ENCODE measurements around the gene RASA4B. TPM values are rescaled to one million over a fixed set of nuclear protein-coding genes. Genes with fewer than 3 reads are reported as not detected.
A peak's percentile ranks its signal among the peaks of the same experiment; 100 is the strongest.
"Not testable (repeated sequence)": the region's sequence is repeated elsewhere in the genome, so short reads cannot be mapped to it uniquely, and the experiment has no call there.

The RASA4B gene
- total RNA-seq, 2 donors from 2014 or later: 20.0 to 29.8 TPM

GRCh38 chr7:102527182-102527581 lies 9.6 kb upstream of the RASA4B start:
- not testable (repeated sequence) for H3K27ac Mint-ChIP-seq; H3K36me3 Mint-ChIP-seq (ENCODE audit: insufficient read depth in 2 of 2); H3K4me1 Mint-ChIP-seq (ENCODE audit: low read depth); DNase-seq; H3K4me3 Mint-ChIP-seq; ATAC-seq (replicated peaks in 1 of 2); H3K9me3 Mint-ChIP-seq; H3K27me3 Mint-ChIP-seq (ENCODE audit: low read depth)

- H3K27ac Mint-ChIP-seq; H3K4me1 Mint-ChIP-seq (ENCODE audit: low read depth); H3K27me3 Mint-ChIP-seq (ENCODE audit: low read depth); H3K9me3 Mint-ChIP-seq; DNase-seq; H3K36me3 Mint-ChIP-seq (ENCODE audit: insufficient read depth in 2 of 2); H3K4me3 Mint-ChIP-seq: not testable (repeated sequence)
- ATAC-seq (replicated peaks in 1 of 2): peak in 1 of 2 donors; percentile 19
Measured at GRCh38 chr7:102524803-102525202, 7.2 kb upstream of the RASA4B start.

GRCh38 chr7:102520797-102521196 lies 3.2 kb upstream of the RASA4B start:
- H3K4me1 Mint-ChIP-seq (ENCODE audit: low read depth); DNase-seq; H3K9me3 Mint-ChIP-seq; ATAC-seq (replicated peaks in 1 of 2); H3K27me3 Mint-ChIP-seq (ENCODE audit: low read depth); H3K27ac Mint-ChIP-seq; H3K36me3 Mint-ChIP-seq (ENCODE audit: insufficient read depth in 2 of 2); H3K4me3 Mint-ChIP-seq: not testable (repeated sequence)

GRCh38 chr7:102516951-102517350 lies 626 bp downstream of the RASA4B start:
- H3K27ac Mint-ChIP-seq; H3K9me3 Mint-ChIP-seq; H3K4me3 Mint-ChIP-seq; H3K4me1 Mint-ChIP-seq (ENCODE audit: low read depth); DNase-seq; H3K27me3 Mint-ChIP-seq (ENCODE audit: low read depth); H3K36me3 Mint-ChIP-seq (ENCODE audit: insufficient read depth in 2 of 2): not testable (repeated sequence)
- ATAC-seq (replicated peaks in 1 of 2): peak in 1 of 2 donors; percentile 4

- not testable (repeated sequence) for H3K27ac Mint-ChIP-seq; DNase-seq; H3K4me3 Mint-ChIP-seq; ATAC-seq (replicated peaks in 1 of 2); H3K36me3 Mint-ChIP-seq (ENCODE audit: insufficient read depth in 2 of 2); H3K9me3 Mint-ChIP-seq; H3K4me1 Mint-ChIP-seq (ENCODE audit: low read depth); H3K27me3 Mint-ChIP-seq (ENCODE audit: low read depth)
Measured at GRCh38 chr7:102515889-102516288, 1.7 kb downstream of the RASA4B start.

GRCh38 chr7:102514881-102515721 lies 2.5 kb downstream of the RASA4B start:
- not testable (repeated sequence) for H3K27me3 Mint-ChIP-seq (ENCODE audit: low read depth); ATAC-seq (replicated peaks in 1 of 2); H3K27ac Mint-ChIP-seq; H3K9me3 Mint-ChIP-seq; H3K4me1 Mint-ChIP-seq (ENCODE audit: low read depth); H3K4me3 Mint-ChIP-seq; DNase-seq; H3K36me3 Mint-ChIP-seq (ENCODE audit: insufficient read depth in 2 of 2)

- ATAC-seq (replicated peaks in 1 of 2); DNase-seq: not testable (repeated sequence)
- peak overlapping the region in 1 of 2 donors; percentile 55 for H3K4me3 Mint-ChIP-seq
Measured at GRCh38 chr7:102512642-102513221, 4.8 kb downstream of the RASA4B start.

GRCh38 chr7:102511860-102512522 lies 5.6 kb downstream of the RASA4B start:
- H3K4me3 Mint-ChIP-seq: peak overlapping the region in 1 of 2 donors; percentile 55
- not testable (repeated sequence) for H3K36me3 Mint-ChIP-seq (ENCODE audit: insufficient read depth in 2 of 2); H3K4me1 Mint-ChIP-seq (ENCODE audit: low read depth); H3K27me3 Mint-ChIP-seq (ENCODE audit: low read depth); DNase-seq; H3K27ac Mint-ChIP-seq; H3K9me3 Mint-ChIP-seq
- ATAC-seq (replicated peaks in 1 of 2): peak; percentile 79 to 80

More at GRCh38 chr7:102512642-102513221, 4.8 kb downstream of the RASA4B start:
- H3K27ac Mint-ChIP-seq; H3K27me3 Mint-ChIP-seq (ENCODE audit: low read depth); H3K4me1 Mint-ChIP-seq (ENCODE audit: low read depth); H3K9me3 Mint-ChIP-seq; H3K36me3 Mint-ChIP-seq (ENCODE audit: insufficient read depth in 2 of 2): not testable (repeated sequence)

- H3K9me3 Mint-ChIP-seq; ATAC-seq (replicated peaks in 1 of 2); DNase-seq; H3K4me3 Mint-ChIP-seq; H3K27ac Mint-ChIP-seq; H3K36me3 Mint-ChIP-seq (ENCODE audit: insufficient read depth in 2 of 2); H3K27me3 Mint-ChIP-seq (ENCODE audit: low read depth); H3K4me1 Mint-ChIP-seq (ENCODE audit: low read depth): not testable (repeated sequence)
Measured at GRCh38 chr7:102510575-102510974, 7.0 kb downstream of the RASA4B start.

GRCh38 chr7:102507410-102508088 lies 10.0 kb downstream of the RASA4B start:
- not testable (repeated sequence) for H3K36me3 Mint-ChIP-seq (ENCODE audit: insufficient read depth in 2 of 2); H3K27ac Mint-ChIP-seq; H3K4me3 Mint-ChIP-seq; H3K9me3 Mint-ChIP-seq; H3K4me1 Mint-ChIP-seq (ENCODE audit: low read depth); ATAC-seq (replicated peaks in 1 of 2); H3K27me3 Mint-ChIP-seq (ENCODE audit: low read depth)
- DNase-seq: peak in 1 of 2 donors; percentile 0

- ATAC-seq (replicated peaks in 1 of 2): peak in 1 of 2 donors; percentile 15
- not testable (repeated sequence) for H3K27me3 Mint-ChIP-seq (ENCODE audit: low read depth); H3K4me3 Mint-ChIP-seq; H3K4me1 Mint-ChIP-seq (ENCODE audit: low read depth); H3K27ac Mint-ChIP-seq; H3K9me3 Mint-ChIP-seq; H3K36me3 Mint-ChIP-seq (ENCODE audit: insufficient read depth in 2 of 2)
- DNase-seq: peak in 1 of 2 donors; percentile 2
Measured at GRCh38 chr7:102505298-102506185, 12.0 kb downstream of the RASA4B start.

GRCh38 chr7:102503141-102503540 lies 14.4 kb downstream of the RASA4B start:
- H3K27me3 Mint-ChIP-seq (ENCODE audit: low read depth); H3K36me3 Mint-ChIP-seq (ENCODE audit: insufficient read depth in 2 of 2); ATAC-seq (replicated peaks in 1 of 2); H3K9me3 Mint-ChIP-seq; H3K4me3 Mint-ChIP-seq; DNase-seq; H3K4me1 Mint-ChIP-seq (ENCODE audit: low read depth); H3K27ac Mint-ChIP-seq: not testable (repeated sequence)
